Omental fat pad (tissue), 4 donors: ENCODE measurements around the gene MAPK8IP3. TPM values are rescaled to one million over a fixed set of nuclear protein-coding genes. Genes with fewer than 3 reads are reported as not detected.

Source experiments
- ATAC-seq: fragments of 150-250 bp; one replicate; pipeline ENCODE4 v1.9.1; 2016; ENCODE audit warnings: mild to moderate bottlenecking, moderate library complexity; ENCODE audit not compliant: low FRiP score
- DNase-seq: peaks from one replicate; pipeline ENCODE4 v3.0.0-alpha.2; 2019; ENCODE audit warnings: low spot score
- CTCF ChIP-seq, 3 donors: fragments of 450-650 bp; IDR thresholded peaks; one replicate each; pipeline ENCODE4 v1.5.1; 2016 to 2017; ENCODE audit warnings: antibody characterized with exemption in 3 of 3, mild to moderate bottlenecking in 3 of 3, moderate library complexity in 2 of 3
- small RNA-seq: library from RNA; depleted of rRNA; stranded (forward); fragments of <200 nt; gene quantifications from one replicate; pipeline ENCODE3, GENCODE V24; 2016
- total RNA-seq, 4 donors: library from RNA; depleted of rRNA; stranded (reverse); fragments of >200 nt; gene quantifications; one replicate each; pipeline ENCODE4 v1.1.0, GENCODE V29; 2016

The MAPK8IP3 gene
- total RNA-seq, 4 donors from 2014 or later: 27.3 to 73.3 (median 51.6) TPM

- ATAC-seq: no peak
- TF ChIP-seq CTCF (IDR thresholded peaks at IDR 0.05): no peak
- DNase-seq: no peak
Measured at GRCh38 chr16:1817276-1817589, 111.2 kb downstream of the MAPK8IP3 start.

DNA sequence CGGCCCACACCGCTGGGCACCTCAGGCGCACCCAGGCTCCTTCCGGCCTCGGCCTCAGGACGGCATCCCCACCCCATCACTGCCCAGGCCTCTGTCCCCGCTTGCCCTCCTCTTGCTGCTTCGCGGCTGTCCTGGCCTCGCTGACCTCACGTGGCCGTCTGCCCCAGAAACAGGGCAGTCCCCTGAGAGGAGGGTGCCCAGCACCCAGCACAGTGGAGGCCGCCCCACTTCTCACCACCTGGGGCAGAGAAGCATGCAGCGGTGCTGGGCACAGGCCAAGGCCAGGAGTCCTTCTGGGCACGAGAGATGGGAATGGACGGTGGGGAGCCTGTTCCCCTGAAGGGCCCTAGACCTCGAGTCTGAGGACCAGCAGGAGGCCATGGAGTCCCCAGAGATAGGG lies 111.7 kb downstream of the MAPK8IP3 start:
- TF ChIP-seq CTCF (IDR thresholded peaks at IDR 0.05): no peak
- no peak for DNase-seq
- ATAC-seq: no peak

DNA sequence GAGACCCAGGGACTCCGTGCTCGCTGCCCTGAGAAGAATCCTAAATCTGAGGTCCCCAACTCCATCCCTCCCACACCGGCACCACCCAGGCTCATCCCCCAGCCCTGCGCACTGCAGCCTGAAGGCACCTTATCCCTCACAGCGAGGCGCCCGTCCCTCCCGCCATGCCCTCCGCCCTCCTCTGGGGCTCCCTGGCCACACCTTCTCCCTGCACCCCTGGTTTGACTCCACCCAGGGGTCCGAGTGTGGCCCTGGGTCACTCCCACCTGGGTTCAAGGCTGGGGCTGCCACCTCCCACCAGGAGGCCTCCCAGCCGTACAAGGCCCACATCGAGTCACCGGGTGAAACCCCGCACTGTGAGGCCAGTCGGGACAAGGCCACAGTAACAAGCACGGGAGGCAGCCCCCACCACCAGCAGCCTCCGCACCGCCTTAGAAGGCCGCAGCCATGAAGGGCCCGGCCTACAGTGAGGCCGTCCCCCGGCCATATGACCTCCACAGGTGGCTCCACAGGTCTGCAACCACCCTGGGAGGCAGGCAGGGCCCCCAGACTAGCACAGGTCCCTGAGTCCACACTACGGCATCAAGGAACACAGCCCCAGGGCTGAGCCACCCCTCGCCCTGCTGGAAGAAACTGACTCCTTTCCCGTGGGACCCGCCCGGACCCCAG lies 112.3 kb downstream of the MAPK8IP3 start:
- ATAC-seq: no peak
- DNase-seq: no peak
- TF ChIP-seq CTCF (IDR thresholded peaks at IDR 0.05): no peak

DNA sequence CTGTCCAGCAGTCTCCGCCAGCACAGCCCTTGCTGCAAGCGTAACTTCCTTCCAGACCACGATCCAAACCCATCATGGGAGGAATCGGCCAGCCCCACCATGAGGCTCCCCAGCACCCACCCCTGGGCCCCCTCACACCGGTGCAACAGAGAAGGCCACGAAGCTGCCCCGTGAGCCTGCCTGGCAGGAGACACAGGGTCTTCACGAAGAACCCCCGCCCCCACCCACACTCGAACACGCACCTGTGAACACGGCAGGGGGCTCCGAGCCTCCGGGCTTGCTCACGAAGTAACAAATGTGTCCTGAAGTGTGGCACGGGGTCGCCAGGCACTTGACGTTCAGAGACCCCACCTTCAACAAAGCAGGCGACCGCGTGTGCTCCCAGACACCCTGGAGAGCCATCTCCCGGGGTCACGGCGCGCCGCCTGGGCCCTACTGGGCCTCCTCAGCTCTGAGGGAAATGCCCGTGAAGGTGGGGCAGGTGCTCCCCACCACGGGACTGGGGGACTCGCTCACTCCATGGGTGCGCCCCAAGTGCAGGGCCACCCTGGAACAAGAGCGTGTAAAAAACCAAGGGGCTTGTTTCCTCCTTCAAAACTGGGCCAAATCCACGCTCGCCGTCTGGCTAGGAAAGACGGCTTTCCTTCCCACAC lies 113.0 kb downstream of the MAPK8IP3 start:
- ATAC-seq: no peak
- no peak for TF ChIP-seq CTCF (IDR thresholded peaks at IDR 0.05)
- no peak for DNase-seq

GRCh38 chr16:1819611-1820010 lies 113.6 kb downstream of the MAPK8IP3 start:
- ATAC-seq: no peak
- TF ChIP-seq CTCF (IDR thresholded peaks at IDR 0.05): no peak
- no peak for DNase-seq

Small RNAs within 50 kb of the gene (small RNA-seq; reads per million reads assigned to genes)
- gene MIR3177: 0.77 reads per million

Other genes starting within 250 kb of the MAPK8IP3 start
- 10 to 100 TPM; 42.6 to 62.3 (median 52.2) TPM for gene CLCN7, start 231.2 kb upstream of the MAPK8IP3 start, total RNA-seq
- gene PTX4, start 217.3 kb upstream of the MAPK8IP3 start, total RNA-seq: not detected
- gene TELO2, start 212.8 kb upstream of the MAPK8IP3 start, total RNA-seq: 10 to 100 TPM; 12.7 to 38.5 (median 22.2) TPM
- gene TMEM204, start 172.5 kb upstream of the MAPK8IP3 start, total RNA-seq: 100 to 1,000 TPM in 1 of 4 donors, 10 to 100 TPM in 3; 21.4 to 141 (median 41.7) TPM
- gene IFT140, start 94.1 kb upstream of the MAPK8IP3 start, total RNA-seq: 10 to 100 TPM; 13.6 to 21.0 (median 19.6) TPM
- 10 to 100 TPM in 2 of 4 donors, 1 to 10 TPM in 2; 7.6 to 11.7 (median 9.8) TPM for gene CRAMP1, start 93.8 kb upstream of the MAPK8IP3 start, total RNA-seq
- 10 to 100 TPM; 22.7 to 28.5 (median 23.8) TPM for gene JPT2, start 27.9 kb upstream of the MAPK8IP3 start, total RNA-seq
- gene NME3, start 65.3 kb downstream of the MAPK8IP3 start, total RNA-seq: 10 to 100 TPM; 51.4 to 83.2 (median 69.6) TPM
- 10 to 100 TPM in 1 of 4 donors, 1 to 10 TPM in 3; 5.9 to 16.2 (median 7.1) TPM for gene EME2, start 66.6 kb downstream of the MAPK8IP3 start, total RNA-seq
- 10 to 100 TPM; 56.8 to 84.2 (median 78.6) TPM for gene MRPS34, start 66.9 kb downstream of the MAPK8IP3 start, total RNA-seq
- 10 to 100 TPM; 39.5 to 88.1 (median 50.7) TPM for gene SPSB3, start 76.4 kb downstream of the MAPK8IP3 start, total RNA-seq
- gene NUBP2, start 76.8 kb downstream of the MAPK8IP3 start, total RNA-seq: 10 to 100 TPM; 49.2 to 85.9 (median 60.2) TPM
- under 1 TPM in 2 of 4 donors, not detected in 2; 0.19 to 0.50 TPM for gene IGFALS, start 87.5 kb downstream of the MAPK8IP3 start, total RNA-seq
- 100 to 1,000 TPM in 1 of 4 donors, 10 to 100 TPM in 3; 69.8 to 130 (median 81.5) TPM for gene HAGH, start 120.6 kb downstream of the MAPK8IP3 start, total RNA-seq
- 10 to 100 TPM; 32.3 to 46.3 (median 34.1) TPM for gene FAHD1, start 121.0 kb downstream of the MAPK8IP3 start, total RNA-seq
- 1 to 10 TPM in 1 of 4 donors, not detected in 3; 1.7 TPM for gene MEIOB, start 166.0 kb downstream of the MAPK8IP3 start, total RNA-seq
- not detected for gene HS3ST6, start 212.2 kb downstream of the MAPK8IP3 start, total RNA-seq
- gene MSRB1, start 237.0 kb downstream of the MAPK8IP3 start, total RNA-seq: 10 to 100 TPM in 3 of 4 donors, 1 to 10 TPM in 1; 9.6 to 64.0 (median 17.1) TPM
- gene RPL3L, start 248.5 kb downstream of the MAPK8IP3 start, total RNA-seq: not detected